Measurements from ENCODE around the gene PIK3AP1. TPM values are rescaled to one million over a fixed set of nuclear protein-coding genes. Genes with fewer than 3 reads are reported as not detected.

Gene PIK3AP1
- total RNA-seq, 4 donors from 2014 or later, result 17.5 to 64.4 (median 23.7) TPM

DNA sequence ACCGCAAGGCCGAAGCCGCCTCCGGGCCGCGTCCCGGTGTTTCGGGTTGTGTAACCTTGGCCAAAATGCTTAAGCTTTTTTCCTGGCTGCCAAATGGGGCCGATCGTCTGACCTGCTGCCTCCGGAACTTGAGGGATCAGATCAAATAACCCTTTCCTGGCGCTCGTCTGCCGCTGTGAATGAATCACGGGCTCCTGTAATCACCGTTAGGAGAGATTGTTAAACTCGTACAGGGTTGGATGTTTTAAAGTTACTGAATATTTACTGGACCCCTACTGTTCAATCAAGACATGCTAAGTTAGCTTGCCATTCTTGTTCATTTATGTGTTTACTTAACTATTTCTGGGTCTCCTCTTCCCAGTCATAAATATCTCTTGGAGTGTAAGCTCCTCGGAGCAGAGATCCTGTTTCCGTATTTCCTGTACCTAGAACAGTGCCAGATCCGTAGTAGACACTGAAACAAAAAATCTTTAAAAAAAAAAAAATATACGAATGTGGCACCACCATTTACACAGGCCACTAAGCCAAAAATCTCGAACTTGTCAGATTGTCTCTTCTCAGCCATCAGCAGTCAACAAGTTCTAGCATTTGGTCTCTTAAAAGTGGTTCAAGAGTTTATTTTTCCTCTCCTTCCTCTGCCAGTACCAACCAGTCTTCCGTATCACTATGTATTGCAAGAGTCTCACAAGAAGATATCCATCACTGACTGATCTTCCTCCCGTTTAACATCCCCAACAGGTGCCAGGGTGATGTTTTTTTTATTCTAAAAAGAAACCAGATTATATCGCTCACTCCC is 132.9 kb downstream of the PIK3AP1 start:
- TF ChIP-seq, protein P1, sequence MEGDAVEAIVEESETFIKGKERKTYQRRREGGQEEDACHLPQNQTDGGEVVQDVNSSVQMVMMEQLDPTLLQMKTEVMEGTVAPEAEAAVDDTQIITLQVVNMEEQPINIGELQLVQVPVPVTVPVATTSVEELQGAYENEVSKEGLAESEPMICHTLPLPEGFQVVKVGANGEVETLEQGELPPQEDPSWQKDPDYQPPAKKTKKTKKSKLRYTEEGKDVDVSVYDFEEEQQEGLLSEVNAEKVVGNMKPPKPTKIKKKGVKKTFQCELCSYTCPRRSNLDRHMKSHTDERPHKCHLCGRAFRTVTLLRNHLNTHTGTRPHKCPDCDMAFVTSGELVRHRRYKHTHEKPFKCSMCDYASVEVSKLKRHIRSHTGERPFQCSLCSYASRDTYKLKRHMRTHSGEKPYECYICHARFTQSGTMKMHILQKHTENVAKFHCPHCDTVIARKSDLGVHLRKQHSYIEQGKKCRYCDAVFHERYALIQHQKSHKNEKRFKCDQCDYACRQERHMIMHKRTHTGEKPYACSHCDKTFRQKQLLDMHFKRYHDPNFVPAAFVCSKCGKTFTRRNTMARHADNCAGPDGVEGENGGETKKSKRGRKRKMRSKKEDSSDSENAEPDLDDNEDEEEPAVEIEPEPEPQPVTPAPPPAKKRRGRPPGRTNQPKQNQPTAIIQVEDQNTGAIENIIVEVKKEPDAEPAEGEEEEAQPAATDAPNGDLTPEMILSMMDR (IDR thresholded peaks at IDR 0.05; ENCODE audit: low read depth), result no peak

- TF ChIP-seq, protein P1 (IDR thresholded peaks at IDR 0.05; ENCODE audit: low read depth), result no peak
Measured at GRCh38 chr10:96586419-96587263, 133.7 kb downstream of the PIK3AP1 start, which contains the start of gene TM9SF3. Gene TM9SF3, minus strand, starts transcription at chr10:96587012. Its CDS starts 177 bp downstream, at chr10:96586835.

- TF ChIP-seq, protein P1 (IDR thresholded peaks at IDR 0.05; ENCODE audit: low read depth), result no peak
Measured at GRCh38 chr10:96585736-96586418, 134.4 kb downstream of the PIK3AP1 start.

DNA sequence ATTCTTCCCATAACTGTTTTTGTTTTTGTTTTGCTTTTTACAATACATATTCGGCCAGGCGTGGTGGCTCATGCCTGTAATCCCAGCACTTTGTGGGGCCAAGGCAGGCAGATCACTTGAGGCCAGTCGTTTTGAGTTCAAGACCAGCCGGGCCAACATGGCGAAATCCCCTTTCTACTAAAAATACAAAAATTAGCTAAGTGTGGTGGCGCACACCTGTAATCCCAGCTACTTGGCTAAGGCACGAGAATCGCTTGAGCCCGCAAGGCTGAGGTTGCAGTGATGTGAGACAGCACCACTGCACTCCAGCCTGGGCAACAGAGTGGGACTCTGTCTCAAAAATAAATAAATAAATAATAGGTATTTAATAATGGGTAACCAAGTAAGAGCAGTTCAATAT is 135.8 kb downstream of the PIK3AP1 start:
- TF ChIP-seq, protein P1 (IDR thresholded peaks at IDR 0.05; ENCODE audit: low read depth), result no peak

GRCh38 chr10:96584035-96584434 is 136.3 kb downstream of the PIK3AP1 start:
- TF ChIP-seq, protein P1 (IDR thresholded peaks at IDR 0.05; ENCODE audit: low read depth), result no peak

GRCh38 chr10:96579133-96579532 is 141.2 kb downstream of the PIK3AP1 start:
- TF ChIP-seq, protein P1 (IDR thresholded peaks at IDR 0.05; ENCODE audit: low read depth), result no peak
